Gastrocnemius medialis (tissue), 4 donors: ENCODE results near the gene PPOX.

ENCODE experiments used
- CTCF ChIP-seq, 5 experiments: fragments of 450-650 bp in 3 of 5; fragments of 200-600 bp in 2 of 5; sonication (generic) in 2 of 5; IDR thresholded peaks in 4 of 5; conservative IDR thresholded peaks in 1 of 5; 1 replicate in 4 of 5; 2 replicates in 1 of 5; pipeline ENCODE4 v1.5.1; 2016 to 2019; ENCODE audit warnings: antibody characterized with exemption in 5 of 5, mild to moderate bottlenecking in 3 of 5, moderate library complexity in 3 of 5
- POLR2A ChIP-seq, 2 donors: fragments of 450-650 bp; IDR thresholded peaks; one replicate each; pipeline ENCODE4 v1.6.1; 2017; ENCODE audit warnings: antibody characterized with exemption in 2 of 2, mild to moderate bottlenecking in 2 of 2, moderate library complexity in 2 of 2

- TF ChIP-seq CTCF (IDR thresholded peaks at IDR 0.05 in 4 of 5, conservative IDR thresholded peaks at IDR 0.05 in 1 of 5) = no peak
- no peak for TF ChIP-seq POLR2A (IDR thresholded peaks at IDR 0.05)
Measured at GRCh38 chr1:161218301-161219077, 52.3 kb downstream of the PPOX start.
